ENCODE results near the gene RPL19.
A peak's percentile ranks its signal among the peaks of the same experiment; 100 is the strongest.
"Not testable (repeated sequence)": the region's sequence is repeated elsewhere in the genome, so short reads cannot be mapped to it uniquely, and the experiment has no call there.

Gene RPL19

DNA sequence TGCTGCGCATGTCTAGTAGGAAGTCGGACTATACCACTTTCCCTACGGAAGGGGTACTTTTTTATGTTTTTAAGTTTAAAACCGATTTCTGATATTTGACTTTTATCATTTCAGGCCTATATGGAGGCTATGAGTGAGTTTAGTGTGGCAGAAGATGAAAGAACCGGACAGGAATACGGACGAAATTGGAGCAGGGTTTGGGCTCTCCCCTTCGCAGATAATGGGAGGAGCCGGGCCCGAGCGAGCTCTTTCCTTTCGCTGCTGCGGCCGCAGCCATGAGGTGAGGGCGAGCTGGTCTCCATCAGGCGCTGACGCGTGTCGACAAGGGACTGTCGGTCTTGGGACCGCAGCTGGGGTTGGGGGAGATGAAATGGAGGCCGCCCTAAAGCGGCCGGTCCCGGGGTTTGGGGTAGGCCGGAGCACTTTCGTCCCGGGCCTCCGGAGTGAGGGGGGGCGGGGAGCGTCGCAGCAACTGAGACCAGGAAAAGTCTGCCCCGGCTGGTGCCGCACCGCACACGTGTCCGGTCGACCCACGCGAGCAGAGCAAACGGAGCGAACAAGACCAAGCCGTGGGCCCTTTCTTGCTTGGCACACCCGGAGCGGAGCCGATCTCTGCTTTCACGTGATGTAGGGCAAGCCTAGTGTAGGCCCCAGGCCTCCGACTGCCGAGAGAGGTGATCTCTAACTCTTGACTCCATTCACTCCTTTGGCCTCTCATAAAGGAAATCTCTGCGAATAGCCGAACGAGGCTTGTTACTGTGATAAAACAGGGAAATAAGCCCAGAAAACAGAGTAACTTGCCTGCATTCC is at the start of gene RPL19:
Gene RPL19 (plus strand): TSS at position 214 of the 810 bp plus-strand sequence. CDS start 62 bp downstream, at position 276.
- DNase-seq: peak in 1 of 2 experiments; percentile 85

DNA sequence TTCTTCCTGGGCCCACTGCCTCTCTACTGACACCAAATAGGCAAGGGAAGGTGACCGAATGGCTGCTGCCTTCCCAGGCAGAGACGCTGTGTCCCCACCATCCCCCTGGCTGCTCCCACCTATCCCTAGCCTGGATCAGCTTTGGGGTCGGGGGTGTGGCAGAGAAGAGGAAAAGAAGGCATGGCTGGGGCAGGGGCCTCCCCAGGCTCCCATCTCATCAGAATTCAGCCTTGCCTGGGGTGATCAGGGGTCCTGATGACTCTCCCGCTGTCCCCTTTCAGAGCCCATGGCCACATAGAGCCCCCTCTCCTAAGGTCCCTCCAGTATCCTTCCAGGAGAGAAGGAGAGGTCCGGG is 49.3 kb upstream of the RPL19 start:
- no peak for DNase-seq

DNA sequence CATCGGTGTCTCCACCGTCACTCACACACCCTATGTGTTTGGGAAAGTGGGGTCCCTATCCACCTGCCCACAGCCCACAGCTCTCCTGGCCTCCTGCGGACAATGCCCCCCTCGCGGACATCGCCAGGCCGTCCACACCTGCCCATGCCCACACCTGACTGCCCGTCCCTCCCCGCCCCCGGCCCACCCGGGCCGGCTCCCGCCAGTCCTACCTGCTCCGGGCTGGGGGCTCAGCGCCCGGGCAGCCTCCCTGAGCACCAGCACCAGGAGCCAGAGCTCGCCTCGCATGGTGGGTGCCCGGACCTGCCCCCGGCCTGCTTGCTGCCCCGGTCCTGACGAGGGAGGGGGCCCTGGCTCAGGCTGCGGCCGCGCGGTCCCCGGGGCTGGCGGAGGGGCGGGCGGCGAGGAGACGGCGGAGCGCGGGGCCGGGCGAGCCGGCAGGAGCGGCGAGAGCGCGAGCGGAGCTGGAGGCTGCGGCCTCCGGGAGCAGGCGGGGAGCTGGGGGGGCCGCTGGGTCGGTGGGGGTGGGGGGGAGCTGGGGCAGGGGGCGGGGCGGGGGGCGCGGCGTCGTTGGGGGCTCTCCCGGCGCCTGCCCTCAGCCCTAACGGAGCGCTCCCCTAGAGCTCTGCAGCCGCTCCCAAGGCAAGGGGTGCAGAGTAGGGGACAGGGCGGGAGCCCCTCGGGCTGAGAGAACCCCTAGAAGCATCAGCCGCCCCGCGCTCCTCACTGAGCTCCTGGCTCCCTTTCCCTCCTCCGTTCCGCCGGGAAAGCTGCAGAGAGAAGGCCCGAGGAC is 48.7 kb upstream of the RPL19 start, which contains the start of gene PLXDC1:
Gene PLXDC1 (minus strand): TSS at position 488 of the 793 bp plus-strand sequence. CDS start 200 bp downstream, at position 288.
- no peak for DNase-seq

DNA sequence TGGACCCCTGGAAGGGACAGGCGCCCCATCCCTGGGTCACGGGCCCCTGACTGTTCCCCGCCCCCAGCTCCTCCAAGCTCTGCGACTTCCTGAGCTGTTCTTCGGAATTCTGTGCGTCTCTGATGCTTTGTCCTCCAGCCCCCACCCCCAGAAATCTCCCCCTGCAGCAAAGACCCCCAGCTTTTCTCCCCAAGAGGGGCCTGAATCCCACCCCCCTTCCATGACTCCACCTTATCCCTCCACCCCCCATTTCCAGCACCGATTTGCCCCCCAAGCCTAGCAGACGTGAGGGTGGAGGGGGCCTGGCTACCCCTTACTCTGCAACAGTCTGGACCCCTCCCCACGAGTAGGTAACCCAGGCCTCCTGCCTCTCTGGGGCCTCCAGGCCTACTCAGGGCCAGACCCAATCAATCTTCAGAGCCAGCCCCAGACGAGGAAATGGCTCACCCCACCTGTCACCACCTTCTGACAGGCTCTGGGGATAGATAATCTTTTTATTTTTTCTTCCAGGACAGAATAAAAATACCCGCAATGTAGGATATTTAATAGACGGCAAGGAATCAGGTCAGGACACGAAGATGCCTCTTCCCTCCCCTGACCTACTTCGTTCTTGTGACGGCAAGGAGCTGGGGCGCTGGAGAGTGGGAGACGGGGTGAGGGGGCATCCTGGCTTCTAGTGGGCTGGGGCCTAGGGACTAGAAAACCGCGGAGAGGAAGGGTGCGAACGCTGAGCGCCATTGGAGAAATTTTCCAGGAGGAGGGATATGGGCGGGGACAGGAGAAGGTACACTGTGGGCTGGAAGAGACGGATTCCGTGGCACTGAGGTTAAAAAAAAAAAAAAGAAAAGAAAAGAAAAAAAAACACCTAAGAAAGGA is 47.9 kb upstream of the RPL19 start:
- DNase-seq: no peak

DNA sequence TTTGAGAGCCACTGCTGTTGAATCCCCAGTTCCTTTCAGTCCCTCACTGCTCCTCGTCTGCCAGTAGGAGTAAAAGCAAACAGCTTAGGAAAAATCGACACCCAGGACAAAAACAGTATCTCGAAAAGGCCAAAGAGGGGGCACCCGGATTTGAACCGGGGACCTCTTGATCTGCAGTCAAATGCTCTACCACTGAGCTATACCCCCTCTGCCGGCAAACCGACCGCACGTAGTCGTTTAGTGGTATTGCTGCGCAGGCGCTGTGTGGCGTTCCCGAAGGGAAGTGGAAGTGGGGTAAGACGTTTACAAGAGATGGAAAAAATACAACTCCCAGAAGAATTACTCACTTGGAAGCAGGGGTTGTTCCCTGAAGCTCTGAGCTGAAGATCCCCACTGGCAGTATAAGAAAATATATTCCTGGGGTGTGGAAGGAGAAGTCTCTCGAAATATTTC is 46.5 kb upstream of the RPL19 start:
- peak; percentile 73 to 82 for DNase-seq

DNA sequence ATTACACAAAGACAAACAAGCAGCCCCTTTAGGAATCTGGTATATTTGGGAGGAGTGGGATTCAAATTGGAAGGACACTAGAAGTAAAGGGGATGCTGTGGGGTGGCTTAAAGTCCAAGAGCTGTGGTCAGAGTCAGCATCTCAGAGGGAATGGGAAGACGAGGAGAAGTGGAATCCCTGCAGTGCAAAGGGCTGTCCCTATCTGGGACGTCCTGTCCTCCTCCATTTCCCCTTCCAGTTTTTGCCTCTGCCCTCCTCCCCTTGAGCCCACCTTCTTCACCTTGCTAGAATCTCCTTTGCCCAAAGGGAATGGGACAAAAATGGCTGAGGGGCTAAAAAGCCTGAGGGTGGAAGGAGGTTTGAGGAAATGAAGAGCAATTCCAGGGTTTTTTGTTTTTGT is 44.4 kb upstream of the RPL19 start:
- DNase-seq: no peak

DNA sequence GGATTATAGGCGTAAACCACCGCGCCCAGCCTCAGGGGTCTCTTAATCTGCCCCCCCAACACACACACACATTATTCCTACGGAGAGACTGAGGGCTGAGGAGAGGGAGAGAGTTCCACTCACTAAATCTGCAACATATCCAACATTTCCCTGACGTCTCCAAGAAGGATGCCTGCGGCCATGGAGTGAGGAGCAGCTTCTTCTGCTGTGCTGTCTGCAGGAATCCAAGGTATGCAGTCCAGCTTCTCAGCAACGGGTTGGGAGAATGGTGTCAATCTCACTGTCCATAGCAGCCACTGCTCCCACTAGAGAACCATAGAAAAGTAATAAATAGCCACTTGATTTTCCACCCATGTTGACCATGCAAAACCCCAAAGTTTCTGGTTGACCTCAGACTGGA is 43.6 kb upstream of the RPL19 start:
- DNase-seq: no peak

DNA sequence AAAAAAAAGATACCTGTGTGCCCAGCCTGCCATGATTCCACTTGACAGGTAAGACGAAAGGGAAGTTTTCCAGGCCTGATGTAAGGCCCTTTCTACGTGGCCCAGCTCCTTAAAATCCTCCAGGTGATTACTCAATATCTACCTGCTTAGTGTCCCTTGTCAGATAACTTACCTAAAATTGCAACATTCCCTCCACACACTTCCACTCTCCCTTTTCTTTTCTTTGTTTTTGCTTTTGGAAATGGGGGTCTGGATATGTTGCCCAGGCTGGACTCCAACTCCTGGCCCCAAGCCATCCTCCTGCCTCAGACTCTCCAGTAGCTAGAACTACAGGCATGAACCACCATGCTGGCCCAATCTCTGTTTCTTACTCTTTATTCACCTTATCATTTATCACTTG is 41.5 kb upstream of the RPL19 start:
- no peak for DNase-seq

DNA sequence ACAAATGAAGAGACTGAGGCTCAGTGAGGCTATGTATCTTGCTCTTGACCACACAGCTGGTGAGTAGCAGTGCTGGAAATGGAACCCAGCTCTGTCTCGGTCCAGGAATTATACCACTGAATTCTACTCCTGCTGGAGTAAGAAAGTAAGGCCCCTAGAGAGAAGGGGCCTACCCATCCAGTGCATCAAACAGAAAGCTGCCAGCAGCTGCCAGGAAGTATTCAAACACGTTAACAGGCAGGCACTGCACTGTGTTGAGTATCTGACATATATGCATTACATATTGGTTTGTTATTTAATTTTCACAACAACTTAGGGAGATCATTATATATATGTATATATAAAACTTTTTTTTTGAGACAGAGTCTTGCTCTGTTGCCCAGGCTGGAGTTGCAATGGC is 38.1 kb upstream of the RPL19 start:
- no peak for DNase-seq

DNA sequence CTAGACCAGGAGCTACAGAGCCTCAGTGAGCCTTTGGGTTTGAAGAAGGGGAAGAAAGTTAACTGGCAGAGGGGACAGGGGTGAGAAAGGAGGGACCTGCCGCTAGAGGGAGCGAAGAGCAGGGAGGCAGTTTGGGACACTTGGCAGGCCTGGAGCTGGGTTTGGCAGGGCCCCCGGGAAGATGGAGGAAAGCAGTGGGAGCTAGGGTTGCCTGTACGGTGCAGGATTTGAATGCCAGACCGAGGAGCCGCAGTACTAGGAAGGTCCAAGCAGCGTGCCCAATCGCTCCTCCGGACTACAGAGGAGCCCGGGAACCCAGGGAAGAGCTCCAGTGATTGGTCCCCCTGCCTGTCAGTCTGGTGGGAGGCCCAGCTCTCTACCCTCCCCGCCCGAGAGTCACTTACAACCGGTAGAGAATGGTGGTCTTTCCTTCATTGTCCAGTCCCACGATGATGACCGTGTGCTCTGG is 35.4 kb upstream of the RPL19 start:
- peak; percentile 87 to 88 for DNase-seq

DNA sequence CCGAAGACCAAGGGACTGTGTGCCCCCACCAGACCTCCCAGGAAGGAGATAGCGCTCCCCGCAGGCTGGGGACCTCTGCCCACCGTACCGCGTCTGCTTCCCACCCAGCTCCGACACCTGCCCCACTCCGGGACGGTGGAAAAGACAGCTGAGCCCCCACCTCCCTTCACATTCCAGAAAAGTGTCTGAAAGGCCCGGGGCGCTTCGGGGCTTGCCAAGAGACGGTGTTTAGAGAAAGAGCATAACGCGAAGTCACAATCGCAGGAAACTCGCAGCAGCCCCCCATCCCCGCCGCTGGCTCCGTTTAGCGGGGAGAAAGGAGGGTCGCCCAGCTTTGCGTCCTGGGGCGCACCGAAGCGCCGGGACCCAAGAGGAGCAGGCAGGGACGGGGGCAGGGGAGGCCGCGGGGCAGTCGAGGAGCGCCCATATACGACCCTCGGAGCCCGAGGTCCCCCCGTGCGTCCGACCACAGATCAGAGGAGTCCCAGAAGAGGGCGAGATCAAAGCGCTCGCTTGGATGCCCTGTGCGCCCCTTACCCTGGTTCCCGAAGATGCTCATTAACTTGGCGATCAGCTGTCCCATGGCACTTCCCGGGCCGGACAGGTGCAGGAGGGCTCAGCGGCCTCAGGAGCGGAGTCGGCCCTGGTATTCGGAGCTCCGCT is 34.8 kb upstream of the RPL19 start:
- DNase-seq: no peak

DNA sequence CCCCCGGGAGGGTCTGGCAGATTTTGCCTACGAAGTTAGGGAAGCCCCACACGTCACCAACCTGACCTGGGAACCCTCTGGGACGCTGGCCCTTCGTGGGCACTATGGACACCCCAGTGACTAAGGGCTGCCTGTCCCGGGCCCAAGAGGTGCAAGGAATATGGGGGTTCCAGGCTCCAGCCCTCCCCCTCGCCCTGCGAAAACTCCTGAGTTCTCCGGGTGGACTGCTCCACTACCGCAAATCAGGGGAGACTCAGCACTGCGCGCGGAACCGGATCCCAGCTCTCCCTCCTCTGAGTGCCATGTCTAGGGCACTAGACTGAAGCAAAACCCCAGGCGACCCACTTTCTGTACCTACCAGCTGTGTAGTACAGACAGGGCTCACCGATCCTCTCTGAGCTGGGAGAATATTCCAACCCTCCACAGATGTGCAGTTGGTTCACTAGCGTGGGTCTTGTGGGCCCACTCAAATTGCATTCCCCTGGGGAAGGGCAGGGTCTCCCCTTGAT is 34.2 kb upstream of the RPL19 start, which contains the start of gene ARL5C:
Gene ARL5C (minus strand): TSS at position 321 of the 509 bp plus-strand sequence. CDS start 401 bp downstream, outside the sequence.
- no peak for DNase-seq

DNA sequence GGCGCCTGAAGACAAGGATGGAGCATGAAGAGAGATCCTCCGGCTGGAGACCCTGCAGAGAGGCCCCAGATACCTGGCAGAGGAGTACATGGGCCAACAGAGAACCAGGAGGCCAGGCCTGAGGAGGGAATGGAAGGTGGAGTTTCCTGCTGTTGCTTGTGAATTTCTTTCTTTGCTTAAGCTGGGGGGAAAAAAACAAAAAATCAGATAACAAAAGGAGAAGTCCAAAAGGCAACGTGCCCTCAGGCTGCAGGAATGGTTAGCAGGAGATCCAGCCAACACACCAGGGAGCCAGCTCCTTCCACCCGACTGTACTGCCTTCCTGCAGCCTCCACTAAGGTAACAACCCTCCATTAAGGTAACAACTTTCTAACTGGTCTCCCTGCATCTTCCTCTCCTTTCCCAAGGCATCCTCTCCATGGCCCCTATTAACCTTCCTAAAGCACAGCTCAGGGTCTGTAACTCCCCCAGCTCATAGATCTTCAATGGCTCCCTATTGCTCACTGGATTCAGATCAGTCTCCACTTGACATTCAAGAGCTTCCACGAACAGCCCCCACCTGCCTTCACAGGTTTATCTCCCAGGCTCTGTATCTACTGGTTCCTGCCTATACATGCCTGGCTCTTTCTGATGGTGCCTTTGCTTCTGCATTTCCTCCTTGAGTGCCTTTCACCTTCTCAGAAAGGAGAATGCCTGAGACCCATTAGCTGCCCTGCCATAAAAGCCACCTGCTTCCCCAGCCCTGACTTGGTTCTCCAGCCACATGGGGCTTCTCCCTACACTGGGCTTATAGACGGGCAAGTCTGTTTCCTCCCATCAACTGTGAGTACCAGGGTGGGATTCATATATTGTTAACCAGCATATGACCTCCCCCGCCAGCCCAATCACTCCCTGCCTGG is 33.4 kb upstream of the RPL19 start:
- peak in 1 of 2 experiments; percentile 37 for DNase-seq

DNA sequence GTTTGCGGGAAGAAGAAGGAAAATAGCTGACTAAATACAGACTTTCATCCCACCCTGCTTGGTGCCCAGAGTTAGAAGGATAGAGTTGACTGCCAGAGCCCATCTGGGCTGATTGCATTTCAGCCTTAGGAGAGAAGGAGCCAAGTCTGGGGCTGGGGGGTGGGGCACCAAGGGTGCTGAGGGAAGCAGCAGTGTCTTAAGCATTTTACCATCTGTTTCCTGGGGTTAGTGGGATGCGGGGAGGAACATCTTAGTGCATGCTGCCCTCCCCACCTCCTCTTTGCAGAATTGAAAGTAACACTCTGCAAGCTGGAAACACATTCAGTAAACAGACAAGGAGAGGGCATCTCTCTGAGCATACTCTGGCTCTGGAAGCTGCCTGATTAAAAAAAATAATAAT is 32.6 kb upstream of the RPL19 start:
- peak; percentile 93 to 97 for DNase-seq

DNA sequence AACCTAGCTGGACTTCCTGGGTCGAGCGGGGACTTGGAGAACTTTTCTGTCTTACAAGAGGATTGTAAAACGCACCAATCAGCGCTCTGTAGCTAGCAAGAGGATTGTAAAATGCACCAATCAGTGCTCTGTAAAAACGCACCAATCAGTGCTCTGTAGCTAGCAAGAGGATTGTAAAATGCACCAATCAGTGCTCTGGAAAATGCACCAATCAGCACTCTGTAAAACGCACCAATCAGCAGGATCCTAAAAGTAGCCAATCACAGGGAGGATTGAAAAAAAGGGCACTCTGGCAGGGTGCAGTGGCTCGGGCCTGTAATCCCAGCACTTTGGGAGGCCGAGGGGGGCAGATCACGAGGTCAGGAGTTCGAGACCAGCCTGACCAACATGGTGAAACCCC is 31.6 kb upstream of the RPL19 start:
- not testable (repeated sequence) for DNase-seq

DNA sequence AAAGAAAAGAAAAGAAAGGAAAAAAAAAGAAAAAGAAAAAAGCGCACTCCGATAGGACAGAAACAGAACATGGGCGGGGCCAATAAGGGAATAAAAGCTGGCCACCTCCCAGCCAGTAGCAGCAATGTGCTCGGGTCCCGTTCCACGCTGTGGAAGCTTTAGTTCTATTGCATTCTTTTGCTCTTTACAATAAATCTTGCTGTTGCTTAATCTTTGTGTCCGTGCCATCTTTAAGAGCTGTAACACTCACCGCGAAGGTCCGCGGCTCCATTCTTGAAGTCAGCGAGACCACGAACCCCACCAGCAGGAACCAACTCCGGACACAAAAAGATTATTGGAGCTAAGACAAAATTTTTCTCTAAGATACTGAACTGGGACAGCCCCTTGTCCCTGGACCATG is 31.0 kb upstream of the RPL19 start:
- DNase-seq: no peak

DNA sequence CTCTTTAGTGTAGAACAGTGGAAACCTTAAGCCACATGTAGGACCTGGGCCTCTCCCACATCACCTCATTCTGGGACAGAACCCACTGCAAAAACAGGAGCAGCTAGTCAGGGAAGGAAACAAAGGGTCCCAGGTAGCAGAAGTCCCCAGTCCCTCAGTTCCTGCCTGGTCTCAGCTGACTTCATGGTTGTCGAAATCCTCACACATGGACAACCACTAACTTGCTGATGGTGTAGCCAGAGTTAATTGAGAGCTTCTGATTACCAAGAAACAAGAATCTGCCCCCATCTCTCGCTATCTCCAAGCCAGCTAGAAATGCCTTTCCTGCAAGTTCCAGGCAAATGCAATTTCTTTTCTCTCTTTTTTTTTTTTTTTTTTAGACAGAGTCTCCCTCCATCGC is 30.6 kb upstream of the RPL19 start:
- no peak for DNase-seq

DNA sequence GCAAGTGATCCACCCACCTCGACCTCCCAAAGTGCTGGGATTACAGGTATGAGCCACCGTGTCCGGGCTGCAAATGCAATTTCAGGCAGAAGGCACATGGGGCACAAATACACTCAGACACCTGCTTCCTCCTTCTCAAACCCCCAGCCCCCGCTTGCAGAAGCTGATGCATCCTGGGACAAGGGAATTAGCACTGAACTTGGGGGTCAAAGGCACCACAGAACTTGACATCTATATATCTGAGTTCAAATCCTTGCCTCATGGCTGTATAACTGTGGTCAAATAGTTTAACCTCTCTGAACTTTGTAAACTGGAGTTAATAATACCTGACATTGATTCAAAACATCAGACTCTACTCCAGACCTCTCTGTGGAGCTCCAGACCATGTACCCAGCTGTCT is 30.0 kb upstream of the RPL19 start:
- DNase-seq: peak in 1 of 2 experiments; percentile 17

DNA sequence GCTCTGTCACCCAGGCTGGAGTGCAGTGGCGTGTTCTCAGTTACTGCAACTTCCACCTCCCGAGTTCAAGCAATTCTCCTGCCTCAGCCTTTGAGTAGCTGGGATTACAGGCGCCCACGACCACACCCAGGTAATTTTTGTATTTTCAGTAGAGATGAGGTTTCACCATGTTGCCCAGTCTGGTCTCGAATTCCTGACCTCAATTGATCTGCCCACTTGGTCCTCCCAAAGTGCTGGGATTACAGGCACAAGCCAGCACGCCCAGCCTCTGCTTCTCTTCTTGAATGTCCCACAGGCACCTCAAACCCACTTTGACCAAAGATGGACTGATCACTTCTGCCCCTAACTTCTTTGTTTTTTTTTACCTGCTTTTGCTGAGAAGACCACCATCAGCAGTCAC is 29.5 kb upstream of the RPL19 start:
- DNase-seq: no peak

DNA sequence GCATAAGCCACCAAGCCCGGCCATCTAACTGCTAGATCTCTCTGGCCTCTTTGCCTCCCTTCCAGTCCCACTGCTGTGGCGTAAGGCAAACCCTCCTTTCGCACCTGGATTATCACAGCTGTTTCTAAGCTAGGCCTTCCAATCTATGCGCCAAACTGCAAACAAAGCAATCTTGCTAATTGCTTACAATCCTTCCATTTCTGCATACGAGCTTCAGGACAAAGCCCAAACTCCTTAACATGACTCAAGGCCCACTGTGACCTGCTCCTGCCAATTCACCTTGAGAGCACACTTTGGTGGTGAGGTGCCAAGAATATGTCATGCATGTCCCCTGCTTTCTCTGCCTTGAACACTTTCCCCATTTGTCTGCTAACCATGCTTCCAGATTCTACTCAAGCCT is 28.1 kb upstream of the RPL19 start:
- DNase-seq: no peak

DNA sequence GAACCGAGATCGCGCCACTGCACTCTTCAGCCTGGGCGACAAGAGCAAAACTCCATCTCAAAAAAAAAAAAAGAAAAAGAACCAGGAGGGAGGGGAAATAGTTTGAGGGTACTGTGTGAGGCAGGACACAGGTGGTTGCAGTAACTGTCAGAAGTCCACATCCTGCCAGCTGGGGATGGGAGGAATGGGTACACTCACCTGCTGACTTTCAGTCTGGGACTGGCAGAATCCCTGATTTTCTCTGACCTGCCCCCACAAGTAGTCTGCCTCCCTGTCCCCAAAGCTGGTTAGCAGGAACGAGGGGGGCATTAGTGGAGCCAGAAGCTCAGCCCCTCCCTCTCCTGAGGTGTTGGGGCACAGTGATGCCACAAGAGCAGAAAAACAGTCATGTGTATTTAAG is 27.0 kb upstream of the RPL19 start:
- no peak for DNase-seq

All from AML-193 (cell line).